HepG2 (cell line): ENCODE measurements around the gene PRKAR2A. TPM values are rescaled to one million over a fixed set of nuclear protein-coding genes. Genes with fewer than 3 reads are reported as not detected.

Experiments used
- ATF3 ChIP-seq: sonication (generic); formaldehyde crosslinking; IDR thresholded peaks from 2 replicates; pipeline ENCODE4 v1.4.0; 2020; ENCODE audit warnings: missing genetic modification reagents
- GMEB2 ChIP-seq: IDR thresholded peaks from 2 replicates; pipeline ENCODE4 v1.6.1; 2016; ENCODE audit warnings: missing biosample characterization, missing genetic modification reagents, low read depth
- HOXA3 ChIP-seq: sonication (generic); formaldehyde crosslinking; IDR thresholded peaks from 2 replicates; pipeline ENCODE4 v1.5.0; 2020; ENCODE audit warnings: missing genetic modification reagents
- KDM5A ChIP-seq: fragments of 200-600 bp; sonication (generic); IDR thresholded peaks from 2 replicates; pipeline ENCODE4 v1.7.0; 2018; ENCODE audit warnings: antibody characterized with exemption, mild to moderate bottlenecking, low read length, borderline replicate concordance
- KMT2B ChIP-seq: IDR thresholded peaks from 2 replicates; pipeline ENCODE4 v1.6.1; 2016; ENCODE audit warnings: missing genetic modification reagents, missing compliant biosample characterization
- NFAT5 ChIP-seq: sonication (generic); formaldehyde crosslinking; IDR thresholded peaks from 2 replicates; pipeline ENCODE4 v1.4.0; 2020; ENCODE audit warnings: missing genetic modification reagents
- NR2F1 ChIP-seq, 2 experiments: fragments of 450-650 bp in 1 of 2; formaldehyde crosslinking in 1 of 2; IDR thresholded peaks; 2 replicates each; pipeline versions ENCODE4 v1.5.0 to v1.6.1; 2016 to 2020; ENCODE audit warnings: mild to moderate bottlenecking in 1 of 2, missing compliant biosample characterization in 1 of 2, missing genetic modification reagents in 1 of 2, moderate library complexity in 1 of 2
- SMAD3 ChIP-seq: sonication (generic); formaldehyde crosslinking; IDR thresholded peaks from 2 replicates; pipeline ENCODE4 v1.4.0; 2020; ENCODE audit warnings: missing genetic modification reagents
- TBP ChIP-seq: sonication (generic); formaldehyde crosslinking; IDR thresholded peaks from 2 replicates; pipeline ENCODE4 v1.5.0; 2020; ENCODE audit warnings: missing genetic modification reagents
- ZNF136 ChIP-seq: sonication (generic); formaldehyde crosslinking; IDR thresholded peaks from 2 replicates; pipeline ENCODE4 v1.8.1; 2022; ENCODE audit warnings: low read depth, mild to moderate bottlenecking, moderate library complexity, missing genetic modification reagents
- ZNF20 ChIP-seq: sonication (generic); formaldehyde crosslinking; IDR thresholded peaks from 2 replicates; pipeline ENCODE4 v1.4.0; 2020; ENCODE audit warnings: mild to moderate bottlenecking, moderate library complexity, missing genetic modification reagents
- ZNF274 ChIP-seq: sonication (generic); formaldehyde crosslinking; IDR thresholded peaks from 2 replicates; pipeline ENCODE4 v1.5.1; 2020; ENCODE audit warnings: mild to moderate bottlenecking, missing genetic modification reagents
- ZNF34 ChIP-seq: sonication (generic); formaldehyde crosslinking; IDR thresholded peaks from 2 replicates; pipeline ENCODE4 v1.4.0; 2020; ENCODE audit warnings: mild to moderate bottlenecking, missing genetic modification reagents, borderline replicate concordance
- ZNF451 ChIP-seq: sonication (generic); formaldehyde crosslinking; IDR thresholded peaks from 2 replicates; pipeline ENCODE4 v1.5.0; 2020; ENCODE audit warnings: mild to moderate bottlenecking, missing genetic modification reagents
- ZNF550 ChIP-seq: sonication (generic); formaldehyde crosslinking; IDR thresholded peaks from 2 replicates; pipeline ENCODE4 v1.4.0; 2020; ENCODE audit warnings: mild to moderate bottlenecking, missing genetic modification reagents, borderline replicate concordance
- ZNF615 ChIP-seq: sonication (generic); formaldehyde crosslinking; IDR thresholded peaks from 2 replicates; pipeline ENCODE4 v1.5.0; 2020; ENCODE audit warnings: mild to moderate bottlenecking, missing genetic modification reagents, borderline replicate concordance
- ZNF713 ChIP-seq: sonication (generic); formaldehyde crosslinking; IDR thresholded peaks from 2 replicates; pipeline ENCODE4 v1.4.0; 2020; ENCODE audit warnings: mild to moderate bottlenecking, missing genetic modification reagents
- ZNF761 ChIP-seq: sonication (generic); formaldehyde crosslinking; conservative IDR thresholded peaks from 2 replicates; pipeline ENCODE4 v1.4.0; 2020; ENCODE audit warnings: mild to moderate bottlenecking, missing genetic modification reagents
- ZNF850 ChIP-seq: sonication (generic); formaldehyde crosslinking; conservative IDR thresholded peaks from 2 replicates; pipeline ENCODE4 v1.9.0; 2021; ENCODE audit warnings: mild to moderate bottlenecking, missing genetic modification reagents
- ZSCAN5A ChIP-seq: sonication (generic); formaldehyde crosslinking; IDR thresholded peaks from 2 replicates; pipeline ENCODE4 v1.8.0; 2022; ENCODE audit warnings: mild to moderate bottlenecking, missing genetic modification reagents, borderline replicate concordance
- polyA plus RNA-seq, 8 experiments: library from polyadenylated mRNA; depleted of rRNA in 3 of 8; stranded (reverse) in 7 of 8; unstranded in 1 of 8; fragments of >200 nt; fragmentation: Illumina TruSeq in 4 of 8; extraction: Trizol in 4 of 8; gene quantifications; 2 replicates each; pipeline versions ENCODE4 v1.2.1 to v1.2.3, GENCODE V29; 2011 to 2016; ENCODE audit warnings: low read depth in 4 of 8, missing spikeins in 1 of 8, mixed read lengths in 1 of 8; ENCODE audit not compliant: insufficient read depth in 1 of 8
- total RNA-seq, 5 experiments: library from RNA; depleted of rRNA; stranded (reverse); fragments of >200 nt; fragmentation: Illumina TruSeq; extraction: Trizol; gene quantifications; 2 replicates each; pipeline ENCODE4 v1.2.3, GENCODE V29; 2016; ENCODE audit warnings: low read depth in 1 of 5

The PRKAR2A gene
- total and polyA plus RNA-seq, 2 of the 13 experiments (the other 11 are each of a cell fraction or from before 2014, with no cell fraction given) = 11.8 to 29.2 TPM

DNA sequence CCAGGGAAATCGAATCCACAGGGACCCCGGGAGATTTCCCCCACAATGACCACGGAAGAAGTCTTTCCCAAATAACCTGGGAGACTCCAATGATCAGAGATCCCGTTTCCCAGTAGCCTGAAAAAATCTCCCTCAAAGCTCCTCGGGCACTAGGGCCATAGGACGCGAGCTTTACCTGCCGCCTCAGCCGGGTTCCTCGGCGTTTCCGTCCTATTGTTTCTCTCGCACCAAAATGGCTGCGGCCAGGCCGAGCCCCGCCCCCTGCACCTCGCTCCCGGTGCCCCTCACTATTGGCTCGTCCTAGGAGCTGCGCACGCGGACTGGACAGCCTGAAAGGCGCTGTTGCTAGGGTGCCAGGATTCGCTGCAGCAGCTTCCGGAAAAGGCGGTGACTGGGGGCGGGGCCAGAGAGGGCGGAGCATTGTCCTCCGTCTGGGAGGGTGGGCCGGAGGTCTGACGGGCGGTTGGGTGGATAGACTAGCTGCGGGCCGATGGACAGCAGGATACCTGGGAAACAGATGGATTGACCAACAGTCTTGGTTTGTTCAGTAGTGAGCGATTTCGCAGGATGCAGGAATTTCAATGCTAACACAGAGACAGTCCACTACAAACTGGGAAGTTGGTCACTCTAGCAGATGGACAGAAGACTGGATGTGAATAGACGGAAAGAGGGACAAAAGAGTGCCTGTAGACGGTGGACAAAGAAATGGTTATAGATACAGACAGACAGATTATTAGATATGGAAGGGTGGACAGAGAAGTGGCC is 130.5 kb downstream of the PRKAR2A start, which contains the start of gene IP6K2 (continued):
- TF ChIP-seq HOXA3 (CRISPR knock-in tag) (peak; percentile 87), ZNF34 (CRISPR knock-in tag) (no peak), ZNF451 (CRISPR knock-in tag) (no peak), ZNF20 (CRISPR knock-in tag) (no peak), ZNF761 (CRISPR knock-in tag) (no peak), ZNF136 (CRISPR knock-in tag) (no peak), ZSCAN5A (CRISPR knock-in tag) (no peak), KDM5A (peak; percentile 74; the same call in 1 of the 2 replicates), ZNF274 (CRISPR knock-in tag) (0 out of 2 replicates have a peak, but pooled peaks have one; percentile 55), NR2F1 (CRISPR knock-in tag; IDR thresholded peaks at IDR 0.05) (no peak), SMAD3 (no peak), ZNF713 (CRISPR knock-in tag) (no peak), TBP (CRISPR knock-in tag) (no peak), NFAT5 (CRISPR knock-in tag) (no peak), ZNF550 (no peak), KMT2B (CRISPR knock-in tag) (peak; percentile 77), ATF3 (CRISPR knock-in tag) (no peak), GMEB2 (CRISPR knock-in tag) (no peak), ZNF615 (no peak), ZNF850 (CRISPR knock-in tag) (no peak)
